Measurements from ENCODE around the gene STX12. TPM values are rescaled to one million over a fixed set of nuclear protein-coding genes. Genes with fewer than 3 reads are reported as not detected.
"Not testable (repeated sequence)": the region's sequence is repeated elsewhere in the genome, so short reads cannot be mapped to it uniquely, and the experiment has no call there.

The STX12 gene
- total RNA-seq, 1 donor from 2014 or later: 78.2 TPM

DNA sequence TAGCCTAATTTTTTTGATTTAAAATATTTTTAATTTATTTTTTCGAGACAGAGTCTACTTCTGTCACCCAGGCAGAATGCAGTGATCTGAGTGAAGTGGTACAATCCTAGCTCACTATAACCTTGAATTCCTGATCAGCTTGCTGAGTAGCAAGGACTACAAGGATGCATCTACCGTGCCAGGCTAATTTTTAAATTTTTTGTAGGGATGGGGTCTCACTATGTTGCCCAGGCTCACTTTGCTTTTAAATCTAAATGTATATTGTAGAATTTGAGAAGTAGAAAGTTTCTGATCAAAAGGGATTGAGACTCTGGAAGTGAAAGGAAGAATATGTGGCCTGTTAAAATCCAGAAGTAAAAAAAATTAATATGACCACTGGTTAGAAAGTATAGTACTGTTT lies 1.6 kb downstream of the STX12 start:
- no peak for DNase-seq (ENCODE audit: low read depth in 2 of 2)

DNA sequence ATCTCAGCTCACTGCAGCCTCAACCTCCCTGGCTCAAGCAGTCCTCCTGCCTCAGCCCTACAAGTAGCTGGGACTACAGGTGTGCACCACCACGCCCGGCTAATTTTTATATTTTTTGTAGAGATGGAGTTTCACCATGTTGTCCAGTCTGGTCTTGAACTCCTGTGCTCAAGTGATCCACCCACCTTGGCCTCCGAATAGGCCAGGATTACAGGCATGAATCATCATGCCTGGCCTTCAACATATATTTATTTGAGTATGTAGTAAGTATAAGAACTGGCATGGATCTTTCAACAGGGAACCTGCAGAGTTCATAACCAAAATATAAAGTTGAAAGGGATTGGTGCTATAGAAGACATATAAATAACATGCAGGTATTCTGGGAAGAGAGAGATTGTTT lies 2.3 kb downstream of the STX12 start:
- not testable (repeated sequence) for DNase-seq (ENCODE audit: low read depth in 2 of 2)

DNA sequence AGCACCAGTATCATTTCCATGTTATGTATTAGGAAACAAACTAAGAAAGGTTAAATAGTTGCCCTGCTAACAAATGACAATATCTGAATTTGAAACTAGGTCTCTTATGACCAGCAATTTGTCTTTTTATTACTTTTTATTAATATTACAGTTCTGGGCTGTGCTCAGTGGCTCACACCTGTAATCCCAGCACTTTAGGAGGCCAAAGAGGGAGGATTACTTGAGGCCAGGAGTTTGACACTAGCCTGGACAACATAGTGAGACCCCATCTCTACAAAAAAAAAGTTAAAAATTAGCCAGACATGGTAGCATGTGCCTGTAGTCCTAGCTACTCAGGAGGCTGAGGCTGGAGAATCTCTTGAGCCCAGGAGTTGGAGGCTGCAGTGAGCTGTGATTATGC lies 3.3 kb downstream of the STX12 start:
- DNase-seq (ENCODE audit: low read depth in 2 of 2): not testable (repeated sequence)

DNA sequence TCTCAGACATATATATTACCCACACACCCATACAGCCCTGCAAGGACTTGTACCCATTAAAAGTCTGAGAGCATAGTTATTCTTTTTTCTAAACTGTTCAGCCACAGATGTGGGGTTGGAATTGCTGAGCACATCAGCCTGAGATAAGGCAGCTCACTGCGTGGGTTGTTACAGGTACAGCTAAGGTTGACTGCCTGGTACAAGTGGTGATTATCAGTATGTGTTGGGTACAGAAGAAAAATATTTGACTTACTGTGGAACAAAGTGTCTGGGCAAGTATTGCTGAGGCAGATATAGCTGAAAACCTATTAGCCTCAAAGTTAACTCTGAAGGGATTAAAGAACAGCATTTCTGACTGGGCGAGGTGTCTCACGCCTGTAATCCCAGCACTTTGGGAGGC lies 5.0 kb downstream of the STX12 start:
- DNase-seq (ENCODE audit: low read depth in 2 of 2): no peak

DNA sequence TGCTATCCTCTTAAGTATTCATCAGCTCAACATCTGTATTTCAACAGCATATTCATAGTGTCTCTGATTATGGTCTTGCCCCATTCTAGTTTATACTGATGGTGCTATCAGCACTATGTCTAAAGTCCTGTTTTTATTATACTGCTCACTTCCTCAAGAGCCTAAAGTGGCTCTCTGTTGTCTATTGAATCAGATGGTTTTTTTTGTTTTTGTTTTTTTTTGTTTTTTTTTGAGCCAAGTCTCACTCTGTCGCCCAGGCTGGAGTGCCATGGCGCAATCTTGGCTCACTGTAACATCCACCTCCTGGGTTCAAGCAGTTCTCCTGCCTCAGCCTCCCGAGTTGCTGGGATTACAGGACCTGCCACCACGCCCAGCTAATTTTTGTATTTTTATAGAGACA lies 6.1 kb downstream of the STX12 start:
- DNase-seq (ENCODE audit: low read depth in 2 of 2): no peak

DNA sequence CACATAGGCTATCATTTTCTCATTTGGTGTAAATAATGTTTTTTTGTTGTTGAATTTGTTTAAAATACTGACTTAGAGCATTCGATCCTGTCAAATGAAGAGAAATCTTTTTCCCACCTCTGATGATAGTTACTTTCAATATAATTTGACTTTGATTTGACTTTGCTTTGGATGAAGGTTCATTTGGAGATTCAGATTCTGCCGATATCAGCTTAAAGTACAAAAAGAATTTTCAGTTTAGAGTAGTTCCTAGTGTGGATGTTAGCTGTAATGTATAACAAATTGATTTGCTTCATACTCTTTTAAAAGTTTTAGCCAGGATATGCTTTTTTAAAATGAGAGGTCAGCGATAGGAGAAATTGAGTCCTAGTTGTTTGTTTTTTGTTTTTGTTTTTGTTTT lies 9.9 kb downstream of the STX12 start:
- no peak for DNase-seq (ENCODE audit: low read depth in 2 of 2)

DNA sequence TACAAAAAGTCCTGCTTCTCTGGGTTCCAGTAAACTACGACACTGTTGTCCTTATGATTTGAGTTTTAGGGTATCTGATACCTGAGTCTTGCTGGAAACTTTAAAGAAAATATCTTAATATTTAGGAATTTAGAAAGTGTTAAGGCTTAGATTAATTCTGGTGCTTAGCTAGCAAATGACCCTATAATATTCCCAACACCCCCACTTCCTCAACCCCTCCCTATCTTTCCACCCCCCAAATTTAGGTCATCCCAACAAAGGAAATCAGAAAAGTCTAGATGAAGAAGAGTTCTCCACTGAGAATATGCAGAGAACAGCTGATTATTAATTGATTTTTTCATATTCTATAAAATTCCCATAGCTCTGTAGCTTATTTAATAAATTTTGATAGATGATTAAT lies 11.7 kb downstream of the STX12 start:
- no peak for DNase-seq (ENCODE audit: low read depth in 2 of 2)

DNA sequence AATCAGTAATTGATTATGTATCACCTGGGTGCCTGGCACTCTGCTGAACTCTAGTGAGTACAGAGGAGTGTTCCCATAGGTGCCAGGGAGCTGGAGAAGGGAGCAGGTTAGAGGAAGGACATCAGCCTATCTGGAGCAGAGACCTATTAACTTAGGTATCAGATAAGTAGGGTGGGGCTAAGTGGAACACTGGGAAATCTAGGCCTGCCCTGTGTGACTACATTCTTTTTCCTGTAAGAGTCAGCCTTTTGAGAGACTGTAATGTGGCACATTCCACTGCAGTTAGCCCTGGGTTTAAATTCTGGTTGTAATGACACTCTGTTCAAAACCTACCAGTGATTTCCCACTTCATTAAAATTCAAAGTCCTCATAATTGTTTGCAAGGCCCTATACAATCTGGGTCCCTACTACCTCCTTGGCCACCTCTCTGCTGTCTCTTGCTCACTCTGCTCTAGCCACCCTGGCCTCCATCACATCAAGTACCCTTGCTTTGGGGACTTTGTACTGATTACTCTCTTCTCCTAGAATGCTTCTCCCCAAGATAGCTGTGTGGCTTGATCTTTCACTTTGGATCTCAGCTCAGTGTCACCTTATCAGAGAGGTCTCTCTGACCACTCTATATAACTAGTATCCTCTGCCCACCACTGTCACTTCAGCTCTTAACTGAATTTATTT lies 12.9 kb downstream of the STX12 start:
- peak in 1 of 2 donors; percentile 44 for DNase-seq (ENCODE audit: low read depth in 2 of 2)

DNA sequence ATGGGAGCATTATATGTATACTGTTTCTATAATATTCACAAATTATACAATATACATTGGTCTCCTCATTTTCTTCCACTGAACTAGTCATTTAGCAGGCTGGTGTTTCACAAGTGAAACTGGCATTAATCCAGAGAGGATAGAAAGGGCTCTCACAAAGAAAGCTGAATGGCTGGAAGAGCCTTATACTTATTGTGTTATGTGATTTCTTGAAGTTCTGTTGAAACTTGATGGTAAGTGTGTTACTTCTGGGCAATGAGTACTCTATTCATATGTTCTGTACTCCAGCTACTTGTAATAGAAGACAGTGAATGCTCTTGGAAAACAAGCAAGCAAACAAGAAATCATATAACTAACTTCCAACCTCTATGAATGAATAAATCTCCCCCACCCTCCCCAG lies 14.9 kb downstream of the STX12 start:
- DNase-seq (ENCODE audit: low read depth in 2 of 2): peak; percentile 38 to 62

DNA sequence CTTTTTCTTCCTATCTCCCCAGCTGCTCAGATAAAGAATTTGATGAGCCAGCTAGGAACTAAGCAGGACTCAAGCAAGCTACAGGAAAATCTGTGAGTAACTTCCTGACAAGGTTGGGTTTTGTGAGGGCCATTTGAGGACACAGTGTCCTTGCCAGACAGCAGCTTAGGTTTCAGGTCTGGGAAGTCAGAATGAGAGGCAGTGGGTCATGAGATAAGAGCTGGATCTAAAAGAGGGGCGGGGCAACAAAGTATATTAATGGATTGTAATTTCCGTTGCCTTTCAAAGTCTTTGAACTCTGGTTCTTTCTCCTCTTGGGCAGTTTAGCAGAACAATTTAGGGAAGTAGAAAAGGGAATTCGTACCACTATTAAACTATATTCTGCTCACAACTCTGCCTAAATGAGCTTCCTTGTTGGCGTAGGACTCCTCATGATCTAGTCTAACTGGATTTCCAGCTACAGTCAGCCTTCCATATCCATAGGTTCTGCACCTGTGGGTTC lies 16.6 kb downstream of the STX12 start:
- DNase-seq (ENCODE audit: low read depth in 2 of 2): peak; percentile 51 to 94

DNA sequence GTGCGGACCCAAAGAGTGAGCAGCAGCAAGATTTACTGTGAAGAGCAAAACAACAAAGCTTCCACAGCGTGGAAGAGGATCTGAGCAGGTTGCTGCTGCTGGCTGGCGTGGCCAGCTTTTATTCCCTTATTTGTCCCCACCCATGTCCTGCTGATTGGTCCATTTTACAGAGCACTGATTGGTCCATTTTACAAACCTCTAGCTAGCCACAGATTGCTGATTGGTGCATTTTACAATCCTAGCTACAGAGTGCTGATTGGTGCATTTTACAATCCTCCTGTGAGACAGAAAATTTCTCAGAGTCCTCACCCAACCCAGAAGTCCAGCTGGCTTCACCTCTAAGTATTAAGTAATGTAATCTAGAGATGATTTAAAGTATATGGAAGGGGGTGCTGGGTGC lies 17.3 kb downstream of the STX12 start:
- DNase-seq (ENCODE audit: low read depth in 2 of 2): not testable (repeated sequence)

DNA sequence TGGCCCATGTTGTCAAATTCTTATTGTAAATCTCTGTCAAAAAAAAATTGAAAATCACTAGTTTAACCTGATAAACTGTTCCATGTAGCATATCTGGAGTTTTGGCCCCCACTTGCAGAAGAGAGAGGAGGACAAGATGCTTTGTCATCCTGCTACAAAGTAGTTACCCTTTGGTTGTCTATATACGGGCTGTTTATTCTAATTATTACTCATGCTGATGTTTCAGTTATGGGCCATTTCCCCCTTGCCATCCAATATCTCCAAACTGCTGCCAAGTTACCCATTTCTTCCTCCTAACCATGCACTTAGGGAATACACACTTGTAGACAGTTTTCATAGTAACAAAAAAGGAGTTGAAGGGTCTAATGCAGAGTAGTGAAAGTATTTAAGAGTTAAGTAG lies 22.6 kb downstream of the STX12 start:
- no peak for DNase-seq (ENCODE audit: low read depth in 2 of 2)

DNA sequence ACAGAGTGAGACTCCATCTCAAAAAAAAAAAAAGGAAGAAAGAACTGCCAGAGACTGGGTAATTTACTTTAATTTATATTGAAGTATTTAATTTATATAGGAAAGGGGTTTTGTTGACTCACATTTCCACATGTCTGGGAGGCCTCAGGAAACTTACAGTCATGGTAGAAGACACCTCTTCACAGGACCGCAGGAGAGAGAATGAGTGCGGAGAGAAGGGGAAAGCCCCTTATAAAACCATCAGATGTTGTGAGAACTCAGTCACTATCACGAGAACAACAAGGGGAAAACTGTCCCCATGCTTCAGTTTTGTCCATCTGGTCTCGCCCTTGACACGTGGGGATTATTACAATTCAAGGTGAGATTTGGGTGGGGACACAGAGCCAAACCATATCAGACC lies 31.8 kb downstream of the STX12 start:
- no peak for DNase-seq (ENCODE audit: low read depth in 2 of 2)

DNA sequence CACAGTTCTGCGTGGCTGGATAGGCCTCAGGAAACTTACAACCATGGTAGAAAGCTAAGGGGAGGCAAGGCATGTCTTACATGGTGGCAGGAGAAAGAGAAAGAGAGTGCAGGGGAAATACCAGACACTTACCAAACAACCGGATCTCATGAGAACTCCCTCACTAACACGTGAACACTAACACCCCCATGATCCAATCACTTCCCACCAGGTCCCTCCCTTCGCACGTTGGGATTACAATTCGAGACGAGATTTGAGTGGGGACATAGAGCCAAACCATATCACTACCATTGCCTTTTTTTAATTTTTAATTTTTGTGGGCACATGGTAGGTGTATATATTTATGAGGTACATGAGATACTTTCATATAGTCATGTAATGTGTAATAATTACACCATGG lies 33.7 kb downstream of the STX12 start:
- DNase-seq (ENCODE audit: low read depth in 2 of 2): no peak

DNA sequence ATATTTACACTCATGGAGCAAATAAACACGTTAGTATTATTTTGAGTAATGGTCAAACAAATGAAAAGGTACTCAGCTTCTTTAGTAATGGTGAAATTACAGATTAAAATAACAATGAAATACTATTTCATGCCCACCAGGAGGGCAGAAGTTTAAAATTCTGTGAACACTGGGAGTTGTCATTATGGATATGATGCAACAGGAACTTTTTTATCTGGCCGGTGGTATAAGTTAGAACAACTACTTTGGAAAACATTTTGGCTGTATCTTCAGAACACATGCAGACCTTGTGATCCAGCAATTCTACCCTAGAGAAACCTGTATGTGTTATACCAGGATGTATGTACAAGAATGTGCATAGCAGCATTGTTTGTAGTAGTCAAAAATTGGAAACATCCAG lies 34.4 kb downstream of the STX12 start:
- no peak for DNase-seq (ENCODE audit: low read depth in 2 of 2)

DNA sequence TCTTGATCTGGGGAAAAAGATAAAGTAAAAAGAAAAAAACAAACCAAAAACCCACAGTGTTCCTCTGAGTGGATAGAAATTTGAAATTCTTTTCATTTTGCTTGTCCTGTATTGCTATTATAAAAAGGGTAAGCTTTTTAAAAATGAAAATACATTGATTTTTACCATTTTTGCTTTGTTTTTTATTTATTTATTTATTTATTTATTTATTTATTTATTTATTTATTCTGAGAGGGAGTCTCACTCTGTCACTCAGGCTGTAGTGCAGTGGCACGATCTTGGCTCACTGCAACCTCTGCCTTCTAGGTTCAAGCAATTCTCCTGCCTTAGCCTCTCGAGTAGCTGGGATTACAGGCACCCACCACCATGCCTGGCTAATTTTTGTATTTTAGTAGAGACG lies 35.1 kb downstream of the STX12 start:
- not testable (repeated sequence) for DNase-seq (ENCODE audit: low read depth in 2 of 2)

DNA sequence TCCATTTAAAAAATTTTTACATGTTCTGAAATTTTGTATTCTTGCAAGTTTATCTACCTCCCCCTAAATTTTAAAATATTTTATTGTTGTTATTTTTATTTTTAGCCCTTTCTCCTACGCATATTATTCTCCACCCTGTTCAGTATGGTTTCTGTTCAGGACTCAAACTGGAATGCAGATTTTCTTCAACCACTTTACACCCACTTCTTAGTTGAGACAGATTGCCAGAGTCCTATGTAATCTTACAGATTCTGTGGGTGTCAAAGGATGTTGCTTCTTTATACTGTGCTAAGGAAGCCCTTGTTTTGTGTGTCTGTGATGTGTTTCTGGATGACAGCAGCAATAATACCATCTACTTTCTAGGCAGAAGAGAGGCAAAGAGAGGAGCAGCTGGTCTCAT lies 36.9 kb downstream of the STX12 start:
- DNase-seq (ENCODE audit: low read depth in 2 of 2): no peak

DNA sequence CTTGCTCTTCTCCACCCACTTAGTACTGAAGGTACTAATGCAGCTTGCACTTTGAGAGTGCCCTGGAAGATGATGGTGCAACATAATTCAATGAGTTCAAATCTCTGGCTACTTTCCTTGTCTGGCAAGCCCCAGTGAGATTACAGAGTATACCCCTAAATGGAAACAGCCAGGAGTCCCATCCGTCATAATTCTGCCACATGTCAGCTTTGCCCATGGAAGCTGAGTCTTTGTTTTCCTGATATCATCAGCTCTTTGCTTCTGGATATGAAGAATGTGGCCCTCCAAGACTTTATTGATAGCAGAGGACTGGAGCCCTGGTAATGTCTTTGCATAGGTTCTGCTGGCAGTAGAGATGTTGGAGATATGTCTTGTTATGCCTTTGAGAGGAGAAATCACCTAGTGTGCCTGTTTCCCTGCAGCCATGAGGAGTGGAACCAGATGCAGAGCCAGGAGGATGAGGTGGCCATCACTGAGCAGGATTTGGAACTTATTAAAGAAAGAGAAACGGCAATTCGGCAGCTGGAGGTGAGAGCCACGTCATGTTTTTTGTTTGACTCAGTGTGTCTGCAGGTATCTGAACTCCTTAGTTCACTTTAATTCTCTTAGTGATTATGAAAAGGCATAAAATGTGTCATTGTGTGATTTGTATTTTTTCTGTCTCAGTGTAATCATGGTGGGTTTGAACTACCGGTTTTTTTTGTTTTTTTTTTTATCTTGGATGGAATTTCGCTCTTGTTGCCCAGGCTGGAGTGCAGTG lies 38.9 kb downstream of the STX12 start:
- no peak for DNase-seq (ENCODE audit: low read depth in 2 of 2)

DNA sequence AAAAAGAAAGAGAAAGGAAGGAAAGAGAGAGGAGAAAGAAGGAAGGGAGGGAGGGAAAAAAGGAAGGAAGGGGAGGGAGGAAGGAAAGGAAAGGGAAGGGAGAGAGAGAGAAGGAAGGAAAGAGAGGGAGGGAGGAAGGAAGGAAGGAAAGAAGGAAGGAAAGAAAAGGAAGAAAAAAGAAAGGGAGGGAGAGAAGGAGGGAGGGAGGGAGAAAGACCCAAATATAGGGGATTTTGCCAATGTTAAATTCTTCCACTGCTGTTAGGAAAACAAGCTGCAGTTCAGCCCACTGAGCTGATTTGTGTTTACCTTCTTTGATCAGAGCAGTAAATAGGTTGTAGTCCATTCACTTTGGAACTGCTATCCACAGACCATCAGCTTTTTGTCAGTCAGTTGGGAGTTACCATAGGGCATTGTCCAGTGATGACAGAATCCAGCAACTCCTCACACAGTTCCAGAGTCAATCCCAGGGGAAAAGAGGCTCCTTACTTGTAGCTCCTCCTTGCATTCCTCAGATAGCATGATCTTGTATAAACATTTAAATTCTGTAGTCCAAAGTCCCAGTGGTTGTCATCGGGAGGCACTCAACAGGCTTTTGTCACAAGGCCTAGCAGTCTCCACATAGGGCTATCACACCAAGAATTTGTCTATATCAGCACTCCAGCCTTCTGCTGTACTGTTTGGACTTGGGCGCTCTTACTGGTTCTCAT lies 44.1 kb downstream of the STX12 start:
- DNase-seq (ENCODE audit: low read depth in 2 of 2): no peak

DNA sequence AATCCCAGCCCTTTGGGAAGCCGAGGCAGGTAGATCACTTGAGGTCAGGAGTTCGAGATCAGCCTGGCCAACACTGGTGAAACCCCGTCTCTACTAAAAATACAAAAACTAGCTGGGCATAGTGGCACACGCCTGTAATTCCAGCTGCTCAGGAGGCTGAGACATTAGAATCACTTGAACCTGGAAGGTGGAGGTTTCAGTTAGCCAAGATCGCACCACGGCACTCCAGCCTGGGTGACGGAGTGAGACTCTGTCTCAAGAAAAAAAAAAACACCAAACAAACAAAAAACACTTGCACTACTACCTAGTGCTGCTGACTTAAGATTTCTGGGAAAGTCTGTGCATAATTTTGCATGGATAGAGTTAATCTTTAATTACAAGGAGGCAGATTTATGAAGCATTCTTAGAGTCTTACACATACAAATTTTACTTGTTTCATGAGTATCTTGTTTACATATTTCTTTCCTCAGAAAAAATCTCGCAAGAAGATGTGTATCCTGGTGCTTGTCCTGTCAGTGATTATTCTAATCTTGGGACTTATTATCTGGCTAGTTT lies 48.8 kb downstream of the STX12 start:
- DNase-seq (ENCODE audit: low read depth in 2 of 2): no peak

DNA sequence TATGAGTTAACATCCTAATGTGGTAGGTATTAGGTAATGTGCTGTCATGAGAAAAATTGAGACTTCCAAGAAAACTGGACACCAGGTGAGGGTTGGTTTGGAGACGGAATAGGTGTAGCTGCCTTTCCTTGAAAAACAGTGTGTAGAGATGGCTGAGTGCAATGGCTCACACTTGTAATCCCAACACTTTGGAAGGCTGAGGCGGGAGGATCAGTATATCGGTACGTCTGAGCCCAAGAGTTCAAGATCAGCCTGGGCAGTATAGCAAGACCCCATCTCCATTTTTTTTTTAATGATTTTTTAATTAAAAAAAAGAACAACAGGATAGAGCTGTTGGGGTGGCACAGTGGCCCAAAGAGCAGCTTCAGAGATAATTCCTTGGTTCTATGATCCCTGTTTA lies 50.8 kb downstream of the STX12 start:
- DNase-seq (ENCODE audit: low read depth in 2 of 2): no peak

DNA sequence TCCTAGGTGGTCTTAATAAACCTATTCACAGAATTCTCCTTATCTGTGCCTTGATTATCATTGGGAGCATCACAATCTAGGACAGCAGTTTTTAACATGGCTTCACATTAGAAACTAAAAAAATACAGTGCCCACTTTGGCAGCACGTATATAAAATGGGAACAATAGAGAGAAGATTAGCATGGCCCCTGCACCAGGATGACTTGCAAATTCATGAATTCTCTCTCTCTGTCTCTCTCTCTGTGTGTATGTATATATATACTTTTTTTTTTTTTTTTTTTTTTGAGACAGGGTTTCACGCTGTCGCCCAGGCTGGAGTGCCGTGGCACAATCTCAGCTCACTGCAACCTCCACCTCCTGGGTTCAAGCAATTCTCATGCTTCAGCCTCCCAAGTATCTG lies 51.4 kb downstream of the STX12 start:
- DNase-seq (ENCODE audit: low read depth in 2 of 2): no peak

Data from lung microvascular endothelial cell (primary cell).